ENCODE results near the gene ZNF750. TPM values are rescaled to one million over a fixed set of nuclear protein-coding genes. Genes with fewer than 3 reads are reported as not detected.
A peak's percentile ranks its signal among the peaks of the same experiment; 100 is the strongest.

ZNF750 gene
- total RNA-seq, 4 donors from 2014 or later: not detected

- TF ChIP-seq EP300 (IDR thresholded peaks at IDR 0.05) (peak; percentile 35 to 66), POLR2A (IDR thresholded peaks at IDR 0.05) (peak in 1 of 2 donors; percentile 21)
- TF ChIP-seq, protein P1, sequence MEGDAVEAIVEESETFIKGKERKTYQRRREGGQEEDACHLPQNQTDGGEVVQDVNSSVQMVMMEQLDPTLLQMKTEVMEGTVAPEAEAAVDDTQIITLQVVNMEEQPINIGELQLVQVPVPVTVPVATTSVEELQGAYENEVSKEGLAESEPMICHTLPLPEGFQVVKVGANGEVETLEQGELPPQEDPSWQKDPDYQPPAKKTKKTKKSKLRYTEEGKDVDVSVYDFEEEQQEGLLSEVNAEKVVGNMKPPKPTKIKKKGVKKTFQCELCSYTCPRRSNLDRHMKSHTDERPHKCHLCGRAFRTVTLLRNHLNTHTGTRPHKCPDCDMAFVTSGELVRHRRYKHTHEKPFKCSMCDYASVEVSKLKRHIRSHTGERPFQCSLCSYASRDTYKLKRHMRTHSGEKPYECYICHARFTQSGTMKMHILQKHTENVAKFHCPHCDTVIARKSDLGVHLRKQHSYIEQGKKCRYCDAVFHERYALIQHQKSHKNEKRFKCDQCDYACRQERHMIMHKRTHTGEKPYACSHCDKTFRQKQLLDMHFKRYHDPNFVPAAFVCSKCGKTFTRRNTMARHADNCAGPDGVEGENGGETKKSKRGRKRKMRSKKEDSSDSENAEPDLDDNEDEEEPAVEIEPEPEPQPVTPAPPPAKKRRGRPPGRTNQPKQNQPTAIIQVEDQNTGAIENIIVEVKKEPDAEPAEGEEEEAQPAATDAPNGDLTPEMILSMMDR (IDR thresholded peaks at IDR 0.05): peak in 1 of 5 experiments; percentile 17
- WGBS, 2 donors: 42 to 51% methylated on average over 19 of the region's 23 CpGs
- H3K9me3 ChIP-seq: no peaks in the 10 kb centered on the region
- H3K4me1 ChIP-seq: peaks cover 0 to 27% (median 24%) of the 10 kb centered on the region in 4 donors
- H3K36me3 ChIP-seq: peaks cover 0 to 7% (median 0%) of the 10 kb centered on the region in 3 donors
- no peaks in the 10 kb centered on the region for H3K27me3 ChIP-seq
- H3K4me3 ChIP-seq: no peak overlapping the region
- DNase-seq (ENCODE audit: low spot score in 2 of 2): no peak
- peak overlapping the region; percentile 54 to 96 (median 76) for H3K27ac ChIP-seq
These were observed 19.9 kb upstream of the ZNF750 start for GRCh38 chr17:82859431-82860403.

DNA sequence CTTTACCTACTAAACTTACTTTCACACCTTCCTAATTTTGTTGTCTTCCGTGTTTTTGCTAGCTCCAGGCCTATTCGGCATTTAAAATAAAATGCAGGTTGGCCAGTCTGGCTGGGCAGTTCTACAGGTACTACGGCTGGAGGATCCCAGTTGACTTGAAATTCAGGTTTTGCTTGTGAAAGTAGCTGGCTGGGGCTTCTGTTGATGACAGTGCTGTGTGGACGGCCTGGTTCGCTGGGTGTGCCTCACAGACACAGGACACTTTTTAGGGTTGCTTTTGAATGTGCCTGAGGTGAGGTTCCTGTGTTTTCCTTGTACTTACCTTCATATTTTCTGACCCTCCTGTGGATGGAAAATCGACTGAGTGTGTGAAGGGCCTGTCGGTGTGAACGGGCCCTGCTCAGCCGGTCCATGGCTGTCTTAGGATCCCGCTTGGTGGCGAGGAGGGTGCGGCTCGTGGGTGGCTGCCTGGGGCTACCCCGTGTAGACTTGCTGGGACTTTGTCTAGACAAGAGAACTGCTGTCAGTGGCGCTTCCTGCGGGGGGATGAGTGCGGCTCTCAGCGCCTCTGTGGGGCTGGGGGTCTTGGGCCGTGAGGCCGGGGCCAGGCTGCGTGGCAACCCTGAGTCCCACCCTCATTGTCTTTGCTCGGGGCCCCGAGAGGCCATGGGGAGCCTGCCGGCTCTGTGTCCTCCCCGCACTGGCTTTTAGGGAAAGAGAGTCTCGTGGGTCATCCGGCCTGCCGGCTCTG, 18.7 kb upstream of the ZNF750 start:
- Histone ChIP-seq H3K4me1 (peaks cover 0 to 27% (median 20%) of the 10 kb centered on the region in 4 donors), H3K9me3 (no peaks in the 10 kb centered on the region), H3K36me3 (peaks cover 0 to 14% (median 0%) of the 10 kb centered on the region in 3 donors), H3K27me3 (no peaks in the 10 kb centered on the region), H3K27ac (peak overlapping the region in 3 of 4 donors; percentile 67 to 96 (median 86)), H3K4me3 (no peak overlapping the region)
- no peak for TF ChIP-seq EP300 (IDR thresholded peaks at IDR 0.05)
- TF ChIP-seq, protein P1 (IDR thresholded peaks at IDR 0.05): no peak
- no peak for TF ChIP-seq POLR2A (IDR thresholded peaks at IDR 0.05)
- DNase-seq (ENCODE audit: low spot score in 2 of 2): no peak
- 83 to 85% methylated on average over 19 to 22 of the region's 28 CpGs for WGBS, 2 donors

- Histone ChIP-seq H3K36me3 (peaks cover 0 to 11% (median 0%) of the 10 kb centered on the region in 3 donors), H3K9me3 (no peaks in the 10 kb centered on the region), H3K4me3 (no peak overlapping the region), H3K4me1 (peaks cover 0 to 27% (median 17%) of the 10 kb centered on the region in 4 donors), H3K27ac (no peak overlapping the region), H3K27me3 (no peaks in the 10 kb centered on the region)
- DNase-seq (ENCODE audit: low spot score in 2 of 2): no peak
- TF ChIP-seq EP300 (IDR thresholded peaks at IDR 0.05) (no peak), POLR2A (IDR thresholded peaks at IDR 0.05) (no peak)
- TF ChIP-seq, protein P1 (IDR thresholded peaks at IDR 0.05): no peak
- WGBS, 2 donors: 87 to 91% methylated on average over 15 of the region's 15 CpGs
These were observed 16.5 kb upstream of the ZNF750 start for GRCh38 chr17:82856361-82856760.

DNA sequence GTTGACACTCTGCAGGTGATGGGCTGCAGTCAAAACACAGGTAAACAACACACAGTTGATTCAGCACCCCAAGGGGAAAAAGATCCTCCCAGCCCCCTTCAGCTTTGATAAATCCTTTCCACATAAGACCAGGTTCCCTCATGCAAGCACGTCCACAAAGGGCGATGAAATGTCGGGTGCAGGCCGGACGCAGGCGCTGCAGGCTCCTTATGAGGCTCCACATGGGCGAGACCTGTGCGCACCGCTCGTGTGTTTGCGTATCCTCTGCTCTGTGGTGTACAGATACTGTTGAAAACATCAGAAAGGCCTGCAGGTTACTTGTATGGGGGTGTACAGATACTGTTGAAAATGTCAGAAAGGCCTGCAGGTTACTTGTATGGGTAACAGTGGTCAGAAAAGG, 14.4 kb upstream of the ZNF750 start:
- Histone ChIP-seq H3K36me3 (peaks cover 0 to 11% (median 0%) of the 10 kb centered on the region in 3 donors), H3K9me3 (no peaks in the 10 kb centered on the region), H3K4me1 (peaks cover 0 to 7% (median 2%) of the 10 kb centered on the region in 4 donors), H3K27ac (no peak overlapping the region), H3K27me3 (no peaks in the 10 kb centered on the region), H3K4me3 (no peak overlapping the region)
- TF ChIP-seq, protein P1 (IDR thresholded peaks at IDR 0.05): no peak
- WGBS, 2 donors: 92 to 97% methylated on average over 11 of the region's 11 CpGs
- no peak for DNase-seq (ENCODE audit: low spot score in 2 of 2)

All from tibial nerve (tissue), 4 donors.